ENCODE data around the gene ARSB.
"Not testable (repeated sequence)": the region's sequence is repeated elsewhere in the genome, so short reads cannot be mapped to it uniquely, and the experiment has no call there.

ARSB gene

GRCh38 chr5:78929833-78930232 lies 55.3 kb downstream of the ARSB start:
- DNase-seq: no peak

- no peak for DNase-seq
Measured at GRCh38 chr5:78927657-78928282, 57.3 kb downstream of the ARSB start.

GRCh38 chr5:78926252-78926651 lies 58.9 kb downstream of the ARSB start:
- DNase-seq: no peak

- no peak for DNase-seq
Measured at GRCh38 chr5:78925129-78925876, 59.8 kb downstream of the ARSB start.

GRCh38 chr5:78923622-78923970 lies 61.5 kb downstream of the ARSB start:
- no peak for DNase-seq

- DNase-seq: no peak
Measured at GRCh38 chr5:78922879-78923621, 62.1 kb downstream of the ARSB start.

GRCh38 chr5:78920604-78921003 lies 64.5 kb downstream of the ARSB start:
- DNase-seq: no peak

GRCh38 chr5:78919796-78920195 lies 65.3 kb downstream of the ARSB start:
- no peak for DNase-seq

GRCh38 chr5:78916044-78916443 lies 69.1 kb downstream of the ARSB start:
- DNase-seq: no peak

GRCh38 chr5:78915170-78915569 lies 69.9 kb downstream of the ARSB start:
- DNase-seq: no peak

GRCh38 chr5:78912811-78913210 lies 72.3 kb downstream of the ARSB start:
- no peak for DNase-seq

GRCh38 chr5:78912085-78912771 lies 72.9 kb downstream of the ARSB start:
- DNase-seq: no peak

- not testable (repeated sequence) for DNase-seq
Measured at GRCh38 chr5:78909224-78909983, 75.7 kb downstream of the ARSB start.

- no peak for DNase-seq
Measured at GRCh38 chr5:78908173-78909061, 76.7 kb downstream of the ARSB start.

- DNase-seq: no peak
Measured at GRCh38 chr5:78907255-78907891, 77.7 kb downstream of the ARSB start.

- no peak for DNase-seq
Measured at GRCh38 chr5:78905084-78905938, 79.8 kb downstream of the ARSB start.

GRCh38 chr5:78903861-78904260 lies 81.2 kb downstream of the ARSB start:
- no peak for DNase-seq

GRCh38 chr5:78903353-78903752 lies 81.8 kb downstream of the ARSB start:
- no peak for DNase-seq

- DNase-seq: no peak
Measured at GRCh38 chr5:78899922-78900362, 85.2 kb downstream of the ARSB start.

GRCh38 chr5:78896132-78896531 lies 89.0 kb downstream of the ARSB start:
- DNase-seq: no peak
